ENCODE results near the gene CERS6.

CERS6 gene

GRCh38 chr2:168708080-168708479 is 252.0 kb downstream of the CERS6 start:
- FAIRE-seq: no peak

GRCh38 chr2:168710754-168711467 is 254.8 kb downstream of the CERS6 start:
- no peak for FAIRE-seq

- no peak for FAIRE-seq
These were observed 256.0 kb downstream of the CERS6 start for GRCh38 chr2:168712053-168712452.

GRCh38 chr2:168713325-168713724 is 257.3 kb downstream of the CERS6 start:
- no peak for FAIRE-seq

- no peak for FAIRE-seq
These were observed 259.8 kb downstream of the CERS6 start for GRCh38 chr2:168715849-168716248.

- FAIRE-seq: no peak
These were observed 260.8 kb downstream of the CERS6 start for GRCh38 chr2:168716839-168717238.

GRCh38 chr2:168717790-168718502 is 261.9 kb downstream of the CERS6 start:
- FAIRE-seq: no peak

GRCh38 chr2:168718622-168719021 is 262.6 kb downstream of the CERS6 start:
- FAIRE-seq: no peak

GRCh38 chr2:168719446-168719845 is 263.4 kb downstream of the CERS6 start:
- FAIRE-seq: no peak

GRCh38 chr2:168722592-168722991 is 266.5 kb downstream of the CERS6 start:
- FAIRE-seq: no peak

- FAIRE-seq: no peak
These were observed 267.3 kb downstream of the CERS6 start for GRCh38 chr2:168723275-168723899.

- FAIRE-seq: no peak
These were observed 270.3 kb downstream of the CERS6 start for GRCh38 chr2:168726375-168726774.

GRCh38 chr2:168727904-168728470 is 271.9 kb downstream of the CERS6 start:
- FAIRE-seq: no peak

GRCh38 chr2:168729455-168729854 is 273.4 kb downstream of the CERS6 start:
- no peak for FAIRE-seq

GRCh38 chr2:168730344-168730743 is 274.3 kb downstream of the CERS6 start:
- FAIRE-seq: no peak

- FAIRE-seq: no peak
These were observed 274.9 kb downstream of the CERS6 start for GRCh38 chr2:168731002-168731401.

GRCh38 chr2:168731616-168732015 is 275.5 kb downstream of the CERS6 start:
- no peak for FAIRE-seq

- no peak for FAIRE-seq
These were observed 276.0 kb downstream of the CERS6 start for GRCh38 chr2:168732100-168732499.

- no peak for FAIRE-seq
These were observed 276.4 kb downstream of the CERS6 start for GRCh38 chr2:168732506-168732905.

GRCh38 chr2:168734199-168734760 is 278.2 kb downstream of the CERS6 start:
- no peak for FAIRE-seq

GRCh38 chr2:168736649-168737445 is 280.8 kb downstream of the CERS6 start:
- FAIRE-seq: no peak

- FAIRE-seq: no peak
These were observed 282.0 kb downstream of the CERS6 start for GRCh38 chr2:168738062-168738461.

- no peak for FAIRE-seq
These were observed 284.3 kb downstream of the CERS6 start for GRCh38 chr2:168740360-168740759.

Data from TTC549 (cell line).